Measurements from ENCODE around the gene KLHL11. TPM values are rescaled to one million over a fixed set of nuclear protein-coding genes. Genes with fewer than 3 reads are reported as not detected.

The KLHL11 gene
- total and polyA plus RNA-seq, 2 experiments from 2014 or later, result 12.5 to 28.5 TPM

DNA sequence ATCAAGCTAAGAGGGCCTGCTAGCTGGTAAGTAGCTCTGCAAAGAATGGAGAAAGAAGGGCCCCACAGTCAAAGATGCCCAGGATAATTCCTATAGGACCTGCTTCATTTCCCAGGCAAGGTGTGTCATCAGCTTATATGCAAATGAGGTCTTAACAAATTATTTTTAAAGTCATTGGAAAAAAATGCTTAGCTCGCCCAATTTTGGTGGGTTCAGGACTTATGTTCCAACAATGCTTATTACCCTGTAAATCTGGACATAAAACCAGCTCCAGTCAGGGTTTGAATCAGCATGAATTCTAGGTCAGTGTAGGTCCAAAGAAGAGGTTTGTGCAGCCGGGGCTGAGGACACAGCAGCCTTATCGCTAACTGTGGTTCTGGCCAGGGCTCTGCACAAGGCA lies 28.2 kb upstream of the KLHL11 start:
- no peaks in the 10 kb centered on the region for H4K20me1 ChIP-seq (ENCODE audit: insufficient read depth)

GRCh38 chr17:41892021-41892376 lies 26.8 kb upstream of the KLHL11 start:
- Histone ChIP-seq H2AFZ (no peak overlapping the region), H3F3A (ENCODE audit: insufficient read depth) (peaks cover 36% of the 10 kb centered on the region), H3K9me2 (ENCODE audit: insufficient read depth) (no peaks in the 10 kb centered on the region), H3K4me3 (no peak overlapping the region), H3K36me3 (ENCODE audit: low read depth) (peaks cover 67% of the 10 kb centered on the region), H3K9ac (no peak overlapping the region), H3K4me1 (ENCODE audit: insufficient read depth) (peaks cover 19% of the 10 kb centered on the region), H3K27me3 (replicated peaks; ENCODE audit: insufficient read depth) (no peaks in the 10 kb centered on the region), H3K4me2 (ENCODE audit: unreplicated experiment) (no peak overlapping the region), H3K9me3 (ENCODE audit: low read depth) (no peaks in the 10 kb centered on the region), H3K27ac (no peak overlapping the region), H4K20me1 (ENCODE audit: insufficient read depth) (no peaks in the 10 kb centered on the region), H3K79me2 (ENCODE audit: insufficient read depth) (peaks cover 60% of the 10 kb centered on the region)
- 94 to 96% methylated on average over 4 of the region's 4 CpGs for WGBS, 2 experiments (ENCODE audit: low coverage in 1 of 2, low lambda C conversion rate in 2 of 2, missing lambda C conversion rate in 2 of 2)
- no peak for DNase-seq
- in situ Hi-C loops (cut with MboI), result no loop called here
- no peak for TF ChIP-seq EZH2 (IDR thresholded peaks at IDR 0.05; ENCODE audit: insufficient read depth, poor library complexity, severe bottlenecking)
- no peak for TF ChIP-seq EZH2phosphoT487 (IDR thresholded peaks at IDR 0.05; ENCODE audit: insufficient read depth, low read depth)

More for the DNA sequence above, 28.2 kb upstream of the KLHL11 start:
- peaks cover 59% of the 10 kb centered on the region for H3K79me2 ChIP-seq (ENCODE audit: insufficient read depth)
- no peak overlapping the region for H3K27ac ChIP-seq
- peaks cover 48% of the 10 kb centered on the region for H3F3A ChIP-seq (ENCODE audit: insufficient read depth)
- no peak overlapping the region for H2AFZ ChIP-seq
- H3K4me1 ChIP-seq (ENCODE audit: insufficient read depth), result peaks cover 19% of the 10 kb centered on the region
- H3K4me2 ChIP-seq (ENCODE audit: unreplicated experiment), result no peak overlapping the region
- no peaks in the 10 kb centered on the region for H3K9me3 ChIP-seq (ENCODE audit: low read depth)
- in situ Hi-C loops (cut with MboI), result no loop called here
- H3K27me3 ChIP-seq (replicated peaks; ENCODE audit: insufficient read depth), result no peaks in the 10 kb centered on the region
- H3K4me3 ChIP-seq, result no peak overlapping the region
- peaks cover 65% of the 10 kb centered on the region for H3K36me3 ChIP-seq (ENCODE audit: low read depth)
- WGBS, 2 experiments (ENCODE audit: low coverage in 1 of 2, low lambda C conversion rate in 2 of 2, missing lambda C conversion rate in 2 of 2), result 77 to 86% methylated on average over 3 of the region's 3 CpGs
- no peak for DNase-seq
- no peak for TF ChIP-seq EZH2phosphoT487 (IDR thresholded peaks at IDR 0.05; ENCODE audit: insufficient read depth, low read depth)
- TF ChIP-seq EZH2 (IDR thresholded peaks at IDR 0.05; ENCODE audit: insufficient read depth, poor library complexity, severe bottlenecking), result no peak
- no peaks in the 10 kb centered on the region for H3K9me2 ChIP-seq (ENCODE audit: insufficient read depth)
- H3K9ac ChIP-seq, result no peak overlapping the region

DNA sequence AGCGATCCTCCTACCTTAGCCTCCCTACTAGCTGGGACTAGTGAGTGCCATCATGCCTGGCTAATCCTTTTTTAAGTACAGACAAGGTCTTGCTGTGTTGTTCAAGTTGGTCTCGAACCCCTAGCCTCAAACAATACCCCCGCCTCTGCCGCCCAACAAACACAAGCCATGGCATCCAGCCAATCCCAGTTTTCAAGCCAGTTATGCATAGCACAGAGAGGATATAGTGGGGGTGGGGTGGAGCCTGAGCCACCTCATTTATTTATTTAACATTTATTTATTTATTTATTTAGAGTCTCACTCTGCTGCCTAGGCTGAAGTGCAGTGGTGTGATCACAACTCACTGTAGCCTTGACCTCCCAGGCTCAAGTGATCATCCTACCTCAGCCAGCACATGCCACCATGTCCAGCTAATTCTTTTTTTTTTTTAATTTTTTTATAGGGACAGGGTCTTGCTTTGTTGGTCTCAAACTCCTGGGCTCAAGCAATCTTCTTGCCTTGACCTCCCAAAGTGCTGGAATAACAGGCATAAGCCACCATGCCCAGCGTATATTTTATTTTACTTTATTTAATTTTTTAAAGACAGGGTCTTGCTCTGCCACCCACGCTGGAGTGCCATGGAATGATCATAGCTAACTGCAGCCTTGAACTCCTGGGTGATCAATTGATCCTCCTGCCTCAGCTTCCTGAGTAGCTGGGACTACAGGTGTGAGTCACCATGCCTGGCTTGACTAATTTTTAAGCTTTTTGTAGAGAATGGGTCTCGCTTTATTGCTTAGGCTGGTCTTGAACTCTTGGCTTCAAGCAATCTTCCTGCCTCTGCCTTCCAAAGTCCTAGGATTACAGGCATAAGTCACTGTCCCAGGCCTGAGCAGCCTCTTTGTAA lies 26.2 kb upstream of the KLHL11 start:
- H3K36me3 ChIP-seq (ENCODE audit: low read depth), result peaks cover 67% of the 10 kb centered on the region
- no peak overlapping the region for H3K9ac ChIP-seq
- in situ Hi-C loops (cut with MboI), result no loop called here
- H3K9me2 ChIP-seq (ENCODE audit: insufficient read depth), result no peaks in the 10 kb centered on the region
- no peak overlapping the region for H2AFZ ChIP-seq
- H4K20me1 ChIP-seq (ENCODE audit: insufficient read depth), result no peaks in the 10 kb centered on the region
- no peak overlapping the region for H3K4me2 ChIP-seq (ENCODE audit: unreplicated experiment)
- H3K4me3 ChIP-seq, result no peak overlapping the region
- 96 to 98% methylated on average over 7 of the region's 7 CpGs for WGBS, 2 experiments (ENCODE audit: low coverage in 1 of 2, low lambda C conversion rate in 2 of 2, missing lambda C conversion rate in 2 of 2)
- H3K4me1 ChIP-seq (ENCODE audit: insufficient read depth), result peaks cover 19% of the 10 kb centered on the region
- no peak for TF ChIP-seq EZH2phosphoT487 (IDR thresholded peaks at IDR 0.05; ENCODE audit: insufficient read depth, low read depth)
- no peak for TF ChIP-seq EZH2 (IDR thresholded peaks at IDR 0.05; ENCODE audit: insufficient read depth, poor library complexity, severe bottlenecking)
- H3K9me3 ChIP-seq (ENCODE audit: low read depth), result no peaks in the 10 kb centered on the region
- DNase-seq, result no peak
- no peak overlapping the region for H3K27ac ChIP-seq
- H3F3A ChIP-seq (ENCODE audit: insufficient read depth), result peaks cover 30% of the 10 kb centered on the region
- H3K79me2 ChIP-seq (ENCODE audit: insufficient read depth), result peaks cover 61% of the 10 kb centered on the region
- H3K27me3 ChIP-seq (replicated peaks; ENCODE audit: insufficient read depth), result no peaks in the 10 kb centered on the region

DNA sequence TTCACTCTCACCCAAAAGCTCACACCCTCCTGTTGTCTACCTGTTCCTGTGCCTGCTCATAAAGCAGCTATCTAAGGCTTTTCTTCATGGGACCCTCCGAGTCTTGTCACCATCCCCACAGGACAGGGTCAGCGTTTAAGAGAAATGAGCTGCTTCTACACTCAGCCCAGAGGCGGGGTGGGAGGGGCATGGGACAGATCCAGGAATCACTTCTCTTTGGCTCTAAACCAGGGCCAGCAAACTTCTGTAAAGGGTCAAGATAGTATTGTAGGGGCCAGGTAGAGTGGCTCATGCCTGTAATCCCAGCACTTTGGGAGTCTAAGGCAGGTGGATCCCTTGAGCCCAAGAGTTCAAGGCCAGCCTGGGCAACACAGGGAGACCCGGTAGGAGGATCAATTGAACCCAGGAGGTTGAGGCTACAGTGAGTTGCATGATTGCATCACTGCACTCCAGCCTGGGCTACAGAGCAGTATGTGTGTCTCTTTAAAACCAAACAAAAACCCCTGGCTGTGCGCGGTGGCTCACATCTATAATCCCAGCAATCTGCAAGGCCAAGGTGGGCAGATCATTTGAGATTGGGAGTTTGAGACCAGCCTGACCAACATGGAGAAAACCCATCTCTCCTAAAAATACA lies 23.2 kb upstream of the KLHL11 start:
- DNase-seq, result no peak
- no peaks in the 10 kb centered on the region for H4K20me1 ChIP-seq (ENCODE audit: insufficient read depth)
- WGBS, 2 experiments (ENCODE audit: low coverage in 1 of 2, low lambda C conversion rate in 2 of 2, missing lambda C conversion rate in 2 of 2), result 96 to 97% methylated on average over 6 of the region's 6 CpGs

More for the DNA sequence above, 23.2 kb upstream of the KLHL11 start:
- Histone ChIP-seq H2AFZ (no peak overlapping the region), H3K9me2 (ENCODE audit: insufficient read depth) (no peaks in the 10 kb centered on the region), H3K27ac (no peak overlapping the region), H3K4me3 (no peak overlapping the region), H3F3A (ENCODE audit: insufficient read depth) (peaks cover 21% of the 10 kb centered on the region), H3K27me3 (replicated peaks; ENCODE audit: insufficient read depth) (no peaks in the 10 kb centered on the region), H3K9me3 (ENCODE audit: low read depth) (no peaks in the 10 kb centered on the region), H3K9ac (no peak overlapping the region), H3K36me3 (ENCODE audit: low read depth) (peaks cover 85% of the 10 kb centered on the region), H3K79me2 (ENCODE audit: insufficient read depth) (peaks cover 77% of the 10 kb centered on the region), H3K4me1 (ENCODE audit: insufficient read depth) (no peaks in the 10 kb centered on the region), H3K4me2 (ENCODE audit: unreplicated experiment) (no peak overlapping the region)
- in situ Hi-C loops (cut with MboI), result no loop called here
- TF ChIP-seq EZH2 (IDR thresholded peaks at IDR 0.05; ENCODE audit: insufficient read depth, poor library complexity, severe bottlenecking) (no peak), EZH2phosphoT487 (IDR thresholded peaks at IDR 0.05; ENCODE audit: insufficient read depth, low read depth) (no peak)
